ENCODE data around the gene UBXN10.

DNA sequence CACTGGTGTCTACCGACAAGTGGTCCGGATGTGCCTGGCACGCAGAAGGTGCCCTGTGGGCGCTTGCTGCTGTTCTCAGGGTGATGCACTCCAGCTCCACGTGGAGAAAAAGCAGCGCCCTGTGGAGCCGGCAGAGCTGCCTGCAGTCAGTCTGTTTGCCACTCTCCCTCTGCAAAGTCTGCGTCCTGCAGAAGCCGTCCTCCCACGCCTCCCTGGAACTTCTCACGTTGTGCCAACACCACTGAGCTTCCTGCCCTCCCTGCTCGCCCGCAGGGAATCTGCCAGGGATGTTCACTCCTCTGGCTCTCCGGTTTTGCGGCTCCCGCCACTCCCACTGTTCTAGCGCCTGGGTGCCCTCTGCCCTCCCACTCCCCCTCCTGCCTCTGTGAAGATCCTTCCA, 19.8 kb upstream of the UBXN10 start:
- TF ChIP-seq POLR2AphosphoS5 (IDR thresholded peaks at IDR 0.05; ENCODE audit: low read depth, low read length) = no peak
- no peak for TF ChIP-seq POLR2A (IDR thresholded peaks at IDR 0.05; ENCODE audit: low read depth, low read length)
- no peak for TF ChIP-seq SPI1 (IDR thresholded peaks at IDR 0.05; ENCODE audit: low read depth, low read length)
- no peak for TF ChIP-seq TAF1 (IDR thresholded peaks at IDR 0.05; ENCODE audit: low read depth, low read length)
- no peak for TF ChIP-seq PAX5 (IDR thresholded peaks at IDR 0.05; ENCODE audit: insufficient read depth, low read length, severe bottlenecking)

Data from GM12891 (cell line).